Measurements from ENCODE around the gene RPS18. TPM values are rescaled to one million over a fixed set of nuclear protein-coding genes. Genes with fewer than 3 reads are reported as not detected.

The RPS18 gene
- total and polyA plus RNA-seq, 9 of the 15 experiments (the other 6 are each of a cell fraction or from before 2014, with no cell fraction given): 5,023 to 17,516 (median 8,131) TPM

GRCh38 chr6:33248932-33249731 is 22.7 kb upstream of the RPS18 start (continued):
- TF ChIP-seq CTCF (IDR thresholded peaks at IDR 0.05 in 2 of 3, conservative IDR thresholded peaks at IDR 0.05 in 1 of 3; ENCODE audit: insufficient read depth in 2 of 3, low read depth in 1 of 3, low read length in 3 of 3) (peak; percentile 34 to 52 (median 48); a peak in 5 of 6 replicates), HDAC6 (IDR thresholded peaks at IDR 0.05; ENCODE audit: low read depth, low read length) (no peak), CSDE1 (IDR thresholded peaks at IDR 0.05) (0 out of 4 replicates have a peak, but pooled peaks of 1 of the 2 experiments have one; percentile 28), TAF15 (IDR thresholded peaks at IDR 0.05; ENCODE audit: low read depth, low read length) (no peak), ZNF316 (IDR thresholded peaks at IDR 0.05) (peak; percentile 97), GABPB1 (CRISPR knock-in tag; IDR thresholded peaks at IDR 0.05) (peak; percentile 44; the same call in 1 of the 2 replicates), ZNF124 (CRISPR knock-in tag; IDR thresholded peaks at IDR 0.05) (no peak), GATAD2B (IDR thresholded peaks at IDR 0.05; ENCODE audit: borderline replicate concordance) (no peak), CHCHD3 (CRISPR knock-in tag; IDR thresholded peaks at IDR 0.05) (no peak), NFATC3 (IDR thresholded peaks at IDR 0.05) (no peak), CBFA2T2 (conservative IDR thresholded peaks at IDR 0.05) (no peak), ZNF589 (CRISPR knock-in tag; IDR thresholded peaks at IDR 0.05; ENCODE audit: low read depth) (peak; percentile 74; the same call in 1 of the 2 replicates), RFX5 (IDR thresholded peaks at IDR 0.05; ENCODE audit: low read depth, low read length) (no peak), ZNF785 (CRISPR knock-in tag; IDR thresholded peaks at IDR 0.05) (no peak), GABPA (tag; conservative IDR thresholded peaks at IDR 0.05; ENCODE audit: low read depth) (peak; percentile 18), BCL6 (CRISPR knock-in tag; IDR thresholded peaks at IDR 0.05) (no peak), ATF7 (IDR thresholded peaks at IDR 0.05) (peak; percentile 88), PHTF2 (CRISPR knock-in tag; IDR thresholded peaks at IDR 0.05) (no peak), E2F6 (IDR thresholded peaks at IDR 0.05; ENCODE audit: borderline replicate concordance in 1 of 2, extremely low read depth in 1 of 2, insufficient read depth in 1 of 2, insufficient read length in 1 of 2, low read depth in 1 of 2, low read length in 1 of 2, poor library complexity in 1 of 2, severe bottlenecking in 1 of 2) (peak in 1 of 2 experiments; percentile 69), CBFA2T3 (IDR thresholded peaks at IDR 0.05) (peak; percentile 28; the same call in 1 of the 2 replicates), ZBTB12 (CRISPR knock-in tag; IDR thresholded peaks at IDR 0.05) (no peak), EHMT2 (IDR thresholded peaks at IDR 0.05) (no peak), CBX1 (IDR thresholded peaks at IDR 0.05; ENCODE audit: low read depth) (peak; percentile 24; the same call in 1 of the 2 replicates), NR2C1 (IDR thresholded peaks at IDR 0.05) (peak; percentile 58), NR2C1 (tag; IDR thresholded peaks at IDR 0.05) (peak; percentile 77)
- TF ChIP-seq, protein P1, sequence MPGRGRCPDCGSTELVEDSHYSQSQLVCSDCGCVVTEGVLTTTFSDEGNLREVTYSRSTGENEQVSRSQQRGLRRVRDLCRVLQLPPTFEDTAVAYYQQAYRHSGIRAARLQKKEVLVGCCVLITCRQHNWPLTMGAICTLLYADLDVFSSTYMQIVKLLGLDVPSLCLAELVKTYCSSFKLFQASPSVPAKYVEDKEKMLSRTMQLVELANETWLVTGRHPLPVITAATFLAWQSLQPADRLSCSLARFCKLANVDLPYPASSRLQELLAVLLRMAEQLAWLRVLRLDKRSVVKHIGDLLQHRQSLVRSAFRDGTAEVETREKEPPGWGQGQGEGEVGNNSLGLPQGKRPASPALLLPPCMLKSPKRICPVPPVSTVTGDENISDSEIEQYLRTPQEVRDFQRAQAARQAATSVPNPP (IDR thresholded peaks at IDR 0.05; ENCODE audit: borderline replicate concordance, insufficient read depth, insufficient read length): no peak

Measured in K562 (cell line).